OCI-LY1 (cell line): ENCODE measurements around the gene GUSB.

ENCODE experiments used
- CTCF ChIP-seq: fragments of 200-600 bp; sonication (generic), shearing (Covaris generic); IDR thresholded peaks from 2 replicates; pipeline ENCODE4 v1.5.1; 2017; ENCODE audit warnings: mild to moderate bottlenecking, antibody characterized with exemption, low read length, moderate library complexity, mixed read lengths
- EZH2 ChIP-seq: fragments of 200-600 bp; sonication (generic), shearing (Covaris generic); IDR thresholded peaks from 2 replicates; pipeline ENCODE4 v1.8.0; 2017; ENCODE audit warnings: borderline replicate concordance, mixed run types, mild to moderate bottlenecking, antibody characterized with exemption, low read length, moderate library complexity, mixed read lengths

- no peak for TF ChIP-seq CTCF
- TF ChIP-seq EZH2 = no peak
These were observed 5.3 kb downstream of the GUSB start for GRCh38 chr7:65976659-65977196.
